RPMI8226 (cell line): ENCODE results near the gene LDHD.
"Not testable (repeated sequence)": the region's sequence is repeated elsewhere in the genome, so short reads cannot be mapped to it uniquely, and the experiment has no call there.

Source experiments
- DNase-seq: peaks from one replicate; pipeline ENCODE4 v3.0.0-alpha.2; 2015

The LDHD gene

GRCh38 chr16:75099075-75099667, 17.4 kb downstream of the LDHD start:
- DNase-seq: no peak

- DNase-seq: no peak
Measured at GRCh38 chr16:75097941-75098901, 18.4 kb downstream of the LDHD start.

GRCh38 chr16:75097191-75097761, 19.3 kb downstream of the LDHD start:
- no peak for DNase-seq

GRCh38 chr16:75096656-75097055, 19.9 kb downstream of the LDHD start:
- DNase-seq: no peak

- no peak for DNase-seq
Measured at GRCh38 chr16:75095204-75095621, 21.4 kb downstream of the LDHD start.

- no peak for DNase-seq
Measured at GRCh38 chr16:75093598-75094540, 22.7 kb downstream of the LDHD start.

- no peak for DNase-seq
Measured at GRCh38 chr16:75092777-75093176, 23.8 kb downstream of the LDHD start.

GRCh38 chr16:75091619-75092018, 25.0 kb downstream of the LDHD start:
- not testable (repeated sequence) for DNase-seq

- DNase-seq: not testable (repeated sequence)
Measured at GRCh38 chr16:75090899-75091298, 25.7 kb downstream of the LDHD start.

- DNase-seq: no peak
Measured at GRCh38 chr16:75089486-75090202, 26.9 kb downstream of the LDHD start.

GRCh38 chr16:75088934-75089333, 27.6 kb downstream of the LDHD start:
- DNase-seq: no peak

GRCh38 chr16:75088216-75088615, 28.4 kb downstream of the LDHD start:
- no peak for DNase-seq

GRCh38 chr16:75087375-75087979, 29.1 kb downstream of the LDHD start:
- DNase-seq: peak; percentile 32

GRCh38 chr16:75086688-75087374, 29.7 kb downstream of the LDHD start:
- no peak for DNase-seq

- DNase-seq: no peak
Measured at GRCh38 chr16:75086281-75086680, 30.3 kb downstream of the LDHD start.

- no peak for DNase-seq
Measured at GRCh38 chr16:75085556-75085955, 31.0 kb downstream of the LDHD start.

- no peak for DNase-seq
Measured at GRCh38 chr16:75083813-75084212, 32.8 kb downstream of the LDHD start.

- no peak for DNase-seq
Measured at GRCh38 chr16:75081179-75081859, 35.3 kb downstream of the LDHD start.

- DNase-seq: no peak
Measured at GRCh38 chr16:75080205-75081029, 36.2 kb downstream of the LDHD start.
